Natural killer cell treated with Interleukin-12 subunit alpha and Interleukin-12 subunit beta and Interleukin-15 and Interleukin-18, amount 100 ng/mL, for 72 hours (primary cell): ENCODE results near the gene SLC25A26. TPM values are rescaled to one million over a fixed set of nuclear protein-coding genes. Genes with fewer than 3 reads are reported as not detected.

Source experiments
- ATAC-seq, 2 donors: fragments of 150-1000 bp; cut with Tn5 transposase in 1 of 2; sonication (Bioruptor Pico), chemical (Tn5 transposase) in 1 of 2; 2 replicates each; pipeline ENCODE4 v1.10.0; 2021
- DNase-seq: peaks from one replicate; pipeline ENCODE4 v3.0.0; 2022; ENCODE audit warnings: low spot score
- H3K27ac Mint-ChIP-seq, 2 donors: 1 replicate in 1 of 2; 2 replicates in 1 of 2; pipeline ENCODE4 v1.8.0; 2022; ENCODE audit warnings: mixed read lengths in 2 of 2, mild to moderate bottlenecking in 1 of 2, moderate library complexity in 1 of 2
- H3K27me3 Mint-ChIP-seq, 2 donors: 1 replicate in 1 of 2; 2 replicates in 1 of 2; pipeline ENCODE4 v1.8.0; 2022; ENCODE audit warnings: mixed read lengths in 2 of 2
- H3K36me3 Mint-ChIP-seq: one replicate; pipeline ENCODE4 v1.8.0; 2022; ENCODE audit warnings: mixed read lengths
- H3K4me1 Mint-ChIP-seq, 2 donors: 1 replicate in 1 of 2; 2 replicates in 1 of 2; pipeline ENCODE4 v1.8.0; 2022; ENCODE audit warnings: low read depth in 2 of 2, mixed read lengths in 2 of 2, mild to moderate bottlenecking in 1 of 2
- H3K4me3 Mint-ChIP-seq: one replicate; pipeline ENCODE4 v1.8.0; 2022; ENCODE audit warnings: mixed read lengths
- H3K9me3 Mint-ChIP-seq: 2 replicates; pipeline ENCODE4 v1.8.0; 2022; ENCODE audit warnings: mixed read lengths
- total RNA-seq, 2 donors: library from RNA; stranded (reverse); gene quantifications; one replicate each; pipeline ENCODE4 v1.2.3, GENCODE V29; 2022

The SLC25A26 gene
- total RNA-seq, 2 donors from 2014 or later, result 19.4 to 22.3 TPM

DNA sequence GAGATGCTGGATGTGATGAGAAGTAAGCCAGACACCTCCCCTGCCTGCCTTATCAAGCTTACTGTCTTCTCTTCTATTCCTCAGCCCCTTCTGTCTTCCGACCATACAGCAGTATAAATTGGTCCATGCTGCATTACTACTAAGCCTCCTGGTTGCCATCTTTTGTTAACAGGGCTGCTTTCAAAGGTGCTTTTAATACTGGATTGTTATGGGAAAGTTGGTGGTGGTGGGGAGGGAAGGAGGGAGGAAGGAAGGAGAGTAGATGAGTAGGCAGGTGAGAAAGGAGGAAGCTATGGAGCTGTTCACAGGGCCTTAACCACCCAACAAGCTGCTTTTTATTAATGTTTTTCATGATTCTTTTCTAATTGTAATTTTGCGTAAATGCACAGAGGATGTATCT, 114.9 kb downstream of the SLC25A26 start:
- H3K9me3 Mint-ChIP-seq, result no peaks in the 10 kb centered on the region
- no peak for ATAC-seq
- DNase-seq, result no peak
- no peak overlapping the region for H3K4me3 Mint-ChIP-seq
- peaks cover 11 to 15% of the 10 kb centered on the region in 2 donors for H3K4me1 Mint-ChIP-seq
- no peaks in the 10 kb centered on the region for H3K36me3 Mint-ChIP-seq
- no peaks in the 10 kb centered on the region for H3K27me3 Mint-ChIP-seq
- no peak overlapping the region for H3K27ac Mint-ChIP-seq

DNA sequence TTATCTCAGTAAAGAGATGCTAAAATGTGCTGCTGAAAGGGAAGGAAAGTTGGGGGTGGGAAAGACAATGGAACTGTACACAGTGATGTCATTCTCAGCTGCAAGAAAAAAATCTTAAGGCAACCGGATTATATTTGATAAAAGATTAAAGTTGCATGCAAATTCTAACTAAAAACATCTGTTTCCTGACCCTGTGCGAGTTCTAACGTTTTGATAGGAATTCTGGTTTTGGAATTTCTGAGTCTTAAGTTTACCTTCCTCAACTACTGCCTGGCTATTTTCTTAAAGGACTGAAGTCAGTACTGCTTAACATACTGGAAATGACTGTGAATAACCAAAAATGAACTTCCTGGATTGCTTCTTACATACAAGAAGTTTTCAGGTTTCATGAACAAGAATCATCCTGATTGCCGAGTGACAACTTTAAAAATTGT, 115.5 kb downstream of the SLC25A26 start:
- Mint-ChIP-seq H3K27me3 (no peaks in the 10 kb centered on the region), H3K27ac (no peak overlapping the region), H3K36me3 (no peaks in the 10 kb centered on the region), H3K4me1 (peaks cover 11 to 15% of the 10 kb centered on the region in 2 donors), H3K9me3 (no peaks in the 10 kb centered on the region), H3K4me3 (no peak overlapping the region)
- no peak for DNase-seq
- ATAC-seq, result no peak

DNA sequence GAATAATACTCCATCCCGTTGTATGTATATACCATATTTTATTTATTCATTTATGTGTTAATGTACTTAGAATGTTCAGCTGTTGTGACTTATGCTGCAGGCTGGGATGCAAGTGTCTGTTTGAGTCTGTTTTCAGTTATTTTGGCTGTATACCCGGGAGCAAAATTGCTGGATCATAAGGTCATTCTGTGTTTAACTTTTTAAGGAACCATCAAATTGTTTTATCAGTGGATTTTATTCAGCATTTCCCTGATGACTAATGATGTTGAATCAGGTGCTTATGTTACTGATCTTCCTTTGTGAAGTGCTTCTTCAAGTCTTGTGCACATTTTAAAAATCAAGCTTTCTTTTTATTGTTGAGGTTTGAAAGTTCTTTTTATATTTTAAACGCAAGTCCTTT, 118.1 kb downstream of the SLC25A26 start:
- Mint-ChIP-seq H3K27ac (no peak overlapping the region), H3K4me1 (peaks cover 11 to 15% of the 10 kb centered on the region in 2 donors), H3K27me3 (no peaks in the 10 kb centered on the region), H3K9me3 (no peaks in the 10 kb centered on the region), H3K36me3 (no peaks in the 10 kb centered on the region), H3K4me3 (no peak overlapping the region)
- no peak for DNase-seq
- ATAC-seq, result no peak

DNA sequence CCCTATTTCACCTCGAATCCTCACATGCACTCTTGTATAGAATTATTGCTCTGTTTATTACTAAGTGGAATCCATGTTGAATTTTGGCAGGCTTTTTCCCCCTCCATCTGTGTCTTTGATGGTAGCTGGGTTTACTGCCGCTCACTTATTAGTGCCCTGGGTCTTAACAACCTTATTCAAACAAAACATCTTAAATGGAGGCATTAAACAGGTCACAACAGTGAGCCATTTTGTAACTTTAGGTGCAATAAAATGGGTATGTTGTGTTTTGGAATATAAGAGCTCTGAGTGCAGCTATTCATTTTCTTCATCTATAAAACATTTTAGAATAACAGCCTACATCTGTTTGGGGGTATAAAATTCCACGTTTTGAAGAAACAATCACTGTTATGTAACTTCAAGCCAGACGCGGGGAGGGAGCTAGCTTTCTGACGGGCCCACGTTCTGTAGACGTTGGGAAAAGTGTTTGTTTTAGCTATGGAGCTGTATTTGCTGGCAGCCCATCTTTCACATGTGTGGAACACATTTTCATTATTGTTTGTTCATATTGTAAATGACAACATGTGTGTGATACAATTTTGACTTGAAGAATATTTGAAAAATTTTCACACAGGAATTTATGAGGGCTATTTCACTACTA, 122.0 kb downstream of the SLC25A26 start:
- peaks cover 2% of the 10 kb centered on the region for H3K9me3 Mint-ChIP-seq
- ATAC-seq (no peak), DNase-seq (no peak)
- H3K4me3 Mint-ChIP-seq, result no peak overlapping the region
- H3K4me1 Mint-ChIP-seq, result peaks cover 14 to 23% of the 10 kb centered on the region in 2 donors
- no peak overlapping the region for H3K27ac Mint-ChIP-seq
- peaks cover 13% of the 10 kb centered on the region for H3K36me3 Mint-ChIP-seq
- no peaks in the 10 kb centered on the region for H3K27me3 Mint-ChIP-seq

DNA sequence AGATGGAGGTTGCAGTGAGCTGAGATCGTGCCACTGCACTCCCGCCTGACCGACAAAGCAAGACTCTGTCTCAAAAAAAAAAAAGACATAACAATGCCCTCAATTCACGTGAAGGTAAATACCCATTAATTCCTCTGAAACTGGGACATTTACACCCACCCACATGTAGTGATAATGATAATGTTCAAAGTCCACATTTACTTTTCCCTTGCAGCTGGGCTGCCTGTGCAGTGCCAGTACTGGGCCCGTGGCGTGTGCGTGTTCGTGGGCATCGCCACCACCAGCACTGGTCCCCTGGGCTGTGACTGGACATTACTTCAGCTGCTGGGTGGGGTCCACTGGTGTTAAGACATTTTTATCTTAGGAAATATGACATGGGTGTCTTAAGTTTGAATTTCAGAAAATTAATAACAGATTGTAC, 123.6 kb downstream of the SLC25A26 start:
- H3K27me3 Mint-ChIP-seq, result no peaks in the 10 kb centered on the region
- ATAC-seq (no peak), DNase-seq (no peak)
- H3K9me3 Mint-ChIP-seq, result peaks cover 2% of the 10 kb centered on the region
- peak overlapping the region in 1 of 2 donors; percentile 76 for H3K27ac Mint-ChIP-seq
- peaks cover 5 to 18% of the 10 kb centered on the region in 2 donors for H3K4me1 Mint-ChIP-seq
- H3K4me3 Mint-ChIP-seq, result no peak overlapping the region
- H3K36me3 Mint-ChIP-seq, result peaks cover 14% of the 10 kb centered on the region

DNA sequence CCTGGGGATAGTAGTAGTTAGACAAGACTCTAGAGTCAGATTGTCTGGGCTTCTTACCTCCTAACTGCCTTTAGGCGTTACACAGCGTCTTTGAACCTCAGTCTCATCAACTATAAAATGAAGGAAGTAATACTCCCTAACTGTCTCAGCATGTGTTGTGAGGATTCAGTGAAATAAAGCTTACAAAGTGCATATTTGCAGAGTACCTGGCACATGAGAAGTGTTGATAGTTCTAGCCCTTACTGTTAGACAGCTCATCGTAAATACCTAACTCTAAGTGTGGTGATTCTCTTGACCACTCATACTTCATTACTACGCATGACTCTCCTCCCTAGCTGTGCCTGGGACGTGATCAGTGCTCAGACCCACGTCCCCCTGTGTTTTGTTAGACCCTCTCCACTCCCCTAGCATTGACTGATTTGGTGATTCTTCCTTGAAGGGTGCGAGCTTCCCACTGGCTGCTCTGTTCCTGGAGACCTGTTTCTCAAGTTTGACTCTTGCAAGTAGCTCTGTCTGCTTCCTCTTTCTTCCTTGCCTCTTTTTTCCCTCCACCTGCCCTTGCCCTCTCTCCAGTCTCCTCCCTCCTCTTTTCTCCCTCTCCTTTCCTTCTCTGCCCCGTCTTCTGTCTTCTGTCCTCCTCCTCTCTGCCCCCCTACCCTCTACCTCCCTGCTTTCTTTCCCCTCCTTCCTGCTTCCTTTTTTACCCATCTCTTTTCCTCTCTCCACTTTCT, 124.2 kb downstream of the SLC25A26 start:
- DNase-seq, result no peak
- Mint-ChIP-seq H3K9me3 (peaks cover 2% of the 10 kb centered on the region), H3K36me3 (peaks cover 14% of the 10 kb centered on the region), H3K27me3 (no peaks in the 10 kb centered on the region), H3K4me3 (no peak overlapping the region), H3K4me1 (peaks cover 5 to 18% of the 10 kb centered on the region in 2 donors), H3K27ac (peak overlapping the region in 1 of 2 donors; percentile 76)
- ATAC-seq, result no peak

DNA sequence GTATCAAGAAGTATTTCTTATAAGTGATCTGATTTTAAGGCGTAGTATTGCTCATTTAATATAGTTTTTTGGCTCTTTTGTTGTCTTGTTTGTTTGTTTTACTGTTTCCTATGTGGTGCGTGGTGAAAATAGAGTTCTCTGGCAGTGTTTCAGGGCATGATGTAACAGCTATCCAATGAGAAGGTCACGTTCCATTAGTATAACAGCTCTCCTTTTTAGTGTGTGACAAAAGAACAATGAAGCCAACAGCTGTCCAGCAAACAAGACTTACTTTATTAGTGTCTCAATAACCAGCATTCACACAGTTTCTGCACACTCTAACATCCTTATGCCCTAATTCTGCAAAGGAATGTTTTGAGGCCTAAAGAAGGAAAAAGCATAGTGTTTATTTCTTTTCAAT, 127.9 kb downstream of the SLC25A26 start:
- ATAC-seq (no peak), DNase-seq (no peak)
- no peak overlapping the region for H3K27ac Mint-ChIP-seq
- peaks cover 2% of the 10 kb centered on the region for H3K9me3 Mint-ChIP-seq
- H3K27me3 Mint-ChIP-seq, result no peaks in the 10 kb centered on the region
- H3K36me3 Mint-ChIP-seq, result peaks cover 23% of the 10 kb centered on the region
- no peak overlapping the region for H3K4me3 Mint-ChIP-seq
- H3K4me1 Mint-ChIP-seq, result peaks cover 20 to 39% of the 10 kb centered on the region in 2 donors

DNA sequence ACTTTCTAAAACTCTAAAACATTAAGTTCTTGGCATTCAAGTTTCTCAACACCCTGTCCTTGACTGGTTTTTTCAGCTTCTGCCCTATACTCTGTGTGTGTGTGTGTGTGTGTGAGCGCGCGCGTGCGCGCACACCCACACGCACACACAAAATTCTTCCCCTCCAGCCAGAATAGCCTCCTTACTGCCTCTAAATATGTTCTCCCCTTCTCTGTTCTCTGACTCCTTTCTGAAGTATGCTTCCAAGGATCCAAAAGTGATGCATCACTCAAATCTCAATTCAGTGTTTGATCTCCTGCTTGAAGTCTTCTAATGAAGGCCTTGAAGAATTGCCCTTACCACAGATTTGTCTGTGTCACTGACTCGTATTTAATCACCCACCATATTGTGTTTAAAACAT, 129.8 kb downstream of the SLC25A26 start:
- Mint-ChIP-seq H3K36me3 (peaks cover 23% of the 10 kb centered on the region), H3K27ac (no peak overlapping the region), H3K9me3 (peaks cover 2% of the 10 kb centered on the region), H3K27me3 (no peaks in the 10 kb centered on the region), H3K4me1 (peaks cover 32 to 43% of the 10 kb centered on the region in 2 donors), H3K4me3 (no peak overlapping the region)
- DNase-seq (no peak), ATAC-seq (no peak)

DNA sequence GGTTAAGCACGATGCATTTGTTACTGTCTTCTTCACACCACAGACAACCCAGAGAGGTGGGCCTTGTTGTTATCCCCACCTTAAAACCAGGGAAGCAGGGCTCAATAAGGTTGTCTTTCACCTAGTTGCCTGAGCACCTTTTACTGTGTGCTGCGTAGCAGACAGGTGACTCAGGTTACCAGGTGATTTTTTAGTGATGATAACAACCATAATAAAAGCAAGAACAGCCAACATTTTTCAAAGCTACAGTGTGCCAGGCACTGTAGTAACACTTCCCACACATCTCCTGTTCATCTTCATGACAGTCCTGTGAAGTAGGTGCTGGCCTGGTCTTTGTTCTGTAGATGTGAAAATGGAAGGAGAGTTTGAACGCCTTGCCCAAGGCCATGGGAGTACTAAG, 132.2 kb downstream of the SLC25A26 start:
- Mint-ChIP-seq H3K9me3 (no peaks in the 10 kb centered on the region), H3K27ac (peak overlapping the region in 1 of 2 donors; percentile 69), H3K27me3 (no peaks in the 10 kb centered on the region), H3K36me3 (peaks cover 9% of the 10 kb centered on the region), H3K4me1 (peaks cover 38 to 42% of the 10 kb centered on the region in 2 donors), H3K4me3 (no peak overlapping the region)
- no peak for DNase-seq
- no peak for ATAC-seq

DNA sequence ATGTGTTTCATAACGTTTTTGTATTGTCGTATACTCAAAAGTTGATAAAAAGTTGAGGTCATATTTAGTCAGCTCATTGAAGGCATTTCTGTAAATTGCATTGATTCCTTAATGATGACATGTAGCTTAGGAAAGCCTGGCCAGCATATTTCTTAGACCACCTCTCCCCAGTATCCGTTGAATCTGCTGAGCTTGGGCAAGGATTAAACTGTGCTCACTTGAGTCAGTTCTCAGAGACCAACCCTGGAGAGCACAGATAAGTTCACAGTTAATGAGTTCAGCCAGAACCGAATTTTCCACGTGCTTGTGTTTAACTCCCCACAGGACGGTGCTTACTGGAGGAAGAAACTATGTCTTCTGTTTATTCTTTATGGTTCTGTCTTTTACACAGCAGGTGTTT, 132.7 kb downstream of the SLC25A26 start:
- Mint-ChIP-seq H3K27ac (peak overlapping the region; percentile 69 to 75), H3K4me1 (peaks cover 38 to 42% of the 10 kb centered on the region in 2 donors), H3K36me3 (peaks cover 9% of the 10 kb centered on the region), H3K9me3 (no peaks in the 10 kb centered on the region), H3K27me3 (no peaks in the 10 kb centered on the region), H3K4me3 (peak overlapping the region; percentile 43)
- DNase-seq (no peak), ATAC-seq (peak in 1 of 2 donors; percentile 31)

DNA sequence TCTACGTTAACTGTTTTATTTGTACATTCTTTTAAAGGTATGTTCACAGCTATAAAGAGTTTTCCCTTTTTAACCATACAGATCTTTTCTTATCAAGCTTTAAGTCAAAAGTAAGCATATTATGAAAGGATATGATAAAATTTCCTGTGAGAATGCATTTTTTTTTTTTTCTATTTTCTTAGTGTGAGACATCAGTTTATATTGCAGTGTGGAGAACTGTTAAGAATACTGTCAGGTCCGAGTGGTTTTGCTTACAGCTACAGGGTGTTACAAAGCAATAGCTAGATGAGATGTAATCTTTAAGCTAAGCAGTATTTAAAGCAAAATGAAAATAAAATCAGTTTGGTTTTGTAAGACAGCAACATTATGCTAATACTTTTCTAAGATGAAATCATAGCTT, 133.2 kb downstream of the SLC25A26 start:
- ATAC-seq (peak; percentile 66 to 68), DNase-seq (no peak)
- Mint-ChIP-seq H3K4me1 (peaks cover 38 to 42% of the 10 kb centered on the region in 2 donors), H3K9me3 (no peaks in the 10 kb centered on the region), H3K27me3 (no peaks in the 10 kb centered on the region), H3K27ac (peak overlapping the region; percentile 69 to 75), H3K4me3 (peak overlapping the region; percentile 43), H3K36me3 (peaks cover 9% of the 10 kb centered on the region)

DNA sequence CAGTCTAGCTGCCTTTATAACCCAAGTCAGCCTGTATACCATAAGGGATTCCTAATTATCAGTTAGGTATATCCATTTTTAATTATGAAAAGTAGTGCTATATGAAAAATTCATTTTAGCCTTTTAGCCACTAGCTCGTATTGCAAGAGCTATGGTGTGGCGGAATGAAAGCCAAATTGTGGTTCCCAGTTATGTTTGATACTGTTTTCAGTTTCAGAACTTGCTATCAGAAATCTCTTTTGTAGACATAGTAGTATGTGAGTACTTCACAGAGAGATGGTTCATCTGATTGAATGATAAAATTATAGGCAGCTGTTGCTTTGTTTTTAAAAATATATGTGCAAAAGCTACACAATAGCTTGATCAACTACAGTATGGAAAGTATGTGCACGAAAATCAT, 134.6 kb downstream of the SLC25A26 start:
- peak overlapping the region; percentile 8 for H3K4me3 Mint-ChIP-seq
- peak in 1 of 2 donors; percentile 49 for ATAC-seq

DNA sequence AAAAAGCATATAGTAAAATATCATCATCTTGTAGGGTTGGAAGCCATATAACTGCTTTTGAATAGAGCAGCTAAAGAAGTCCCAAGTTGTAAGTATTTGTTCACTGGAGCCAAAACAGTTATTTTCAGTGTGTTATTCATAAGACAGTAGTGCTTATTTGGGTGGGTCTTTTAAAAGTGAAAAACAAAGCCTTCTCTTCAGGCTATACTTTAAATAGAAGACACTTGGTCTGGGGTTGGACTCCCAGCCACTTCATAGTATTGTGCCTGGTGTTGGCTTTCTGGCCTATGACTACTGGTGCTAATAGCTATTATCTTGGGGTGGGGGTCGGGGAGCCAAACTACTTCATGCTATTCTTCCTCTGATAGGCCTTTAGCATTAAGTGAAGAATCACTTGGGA, 135.2 kb downstream of the SLC25A26 start:
- H3K4me3 Mint-ChIP-seq, result peak overlapping the region; percentile 8
- H3K27me3 Mint-ChIP-seq, result no peaks in the 10 kb centered on the region
- ATAC-seq, result no peak
- no peak for DNase-seq
- no peaks in the 10 kb centered on the region for H3K9me3 Mint-ChIP-seq
- peaks cover 32 to 37% of the 10 kb centered on the region in 2 donors for H3K4me1 Mint-ChIP-seq
- H3K36me3 Mint-ChIP-seq, result no peaks in the 10 kb centered on the region
- H3K27ac Mint-ChIP-seq, result peak overlapping the region; percentile 51 to 69

More for the DNA sequence above, 134.6 kb downstream of the SLC25A26 start:
- Mint-ChIP-seq H3K27me3 (no peaks in the 10 kb centered on the region), H3K4me1 (peaks cover 38 to 41% of the 10 kb centered on the region in 2 donors), H3K36me3 (peaks cover 6% of the 10 kb centered on the region), H3K9me3 (no peaks in the 10 kb centered on the region), H3K27ac (peak overlapping the region; percentile 69 to 75)
- no peak for DNase-seq

DNA sequence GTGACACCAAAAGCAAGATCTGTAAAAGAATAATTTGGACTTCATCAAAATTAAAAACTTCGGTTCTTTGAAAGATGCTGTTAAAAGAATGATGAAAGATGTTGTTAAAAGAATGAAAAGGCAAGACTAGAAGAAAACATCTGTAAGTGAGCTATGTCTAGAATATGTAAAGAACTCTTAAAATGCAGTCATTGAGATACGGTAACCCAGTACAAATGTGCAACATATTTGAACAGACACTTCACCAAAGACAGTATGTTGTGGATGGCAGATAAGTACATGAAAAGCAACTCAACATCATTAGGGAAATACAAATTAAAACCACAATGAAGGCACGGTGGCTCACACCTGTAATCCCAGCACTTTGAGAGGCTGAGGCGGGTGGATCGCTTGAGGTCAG, 140.6 kb downstream of the SLC25A26 start:
- Mint-ChIP-seq H3K36me3 (no peaks in the 10 kb centered on the region), H3K4me3 (no peak overlapping the region), H3K27me3 (no peaks in the 10 kb centered on the region), H3K27ac (no peak overlapping the region), H3K9me3 (no peaks in the 10 kb centered on the region), H3K4me1 (peaks cover 0 to 5% of the 10 kb centered on the region in 2 donors)
- ATAC-seq (no peak), DNase-seq (no peak)
